B cell (primary cell): ENCODE measurements around the gene TSPAN10. TPM values are rescaled to one million over a fixed set of nuclear protein-coding genes. Genes with fewer than 3 reads are reported as not detected.
"Not testable (repeated sequence)": the region's sequence is repeated elsewhere in the genome, so short reads cannot be mapped to it uniquely, and the experiment has no call there.

Experiments
- ATAC-seq: fragments of 200-7000 bp; cut with Tn5 transposase; one replicate; pipeline ENCODE4 v1.10.0; 2021; ENCODE audit warnings: low read depth, mild to moderate bottlenecking, moderate number of reproducible peaks, moderate library complexity
- CTCF ChIA-PET: fragments of 350-600 bp; sonication (Branson Sonifier 250); formaldehyde crosslinking; loops from one replicate; lab custom pipeline; 2021; ENCODE audit warnings: antibody characterized with exemption, inconsistent platforms; lab: Charles Lee
- POLR2A ChIA-PET: fragments of 350-600 bp; sonication (Branson Sonifier 250); formaldehyde crosslinking; loops from one replicate; lab custom pipeline; 2021; ENCODE audit warnings: antibody characterized with exemption; lab: Charles Lee
- DNase-seq: peaks from one replicate; pipeline ENCODE4 v3.0.0; 2013
- H2AFZ ChIP-seq: 2 replicates; pipeline ENCODE4 v1.6.1; 2012; ENCODE audit warnings: mild to moderate bottlenecking, low read depth, low read length; ENCODE audit not compliant: insufficient read depth, poor library complexity, severe bottlenecking
- H3K27ac ChIP-seq, 2 donors: 1 replicate in 1 of 2; 2 replicates in 1 of 2; pipeline ENCODE4 v1.5.1; 2012 to 2013; ENCODE audit warnings: low read length in 2 of 2, mild to moderate bottlenecking in 2 of 2, moderate library complexity in 1 of 2
- H3K27me3 ChIP-seq, 4 experiments: fragments of 200-600 bp in 1 of 4; sonication (generic) in 1 of 4; replicated peaks in 1 of 4; 1 replicate in 2 of 4; 2 replicates in 2 of 4; pipeline versions ENCODE4 v1.6.1 to v1.7.0; 2013 to 2016; ENCODE audit warnings: low read length in 3 of 4, mild to moderate bottlenecking in 2 of 4, mixed read lengths in 1 of 4, moderate library complexity in 1 of 4; ENCODE audit not compliant: insufficient read depth in 4 of 4, control insufficient read depth in 3 of 4; ENCODE audit errors: control extremely low read depth in 1 of 4
- H3K36me3 ChIP-seq, 2 experiments: replicated peaks in 1 of 2; 1 replicate in 1 of 2; 2 replicates in 1 of 2; pipeline versions ENCODE4 v1.6.1 to v1.7.1; 2013; ENCODE audit warnings: low read length in 1 of 2; ENCODE audit not compliant: insufficient read depth in 2 of 2, control insufficient read depth in 1 of 2; ENCODE audit errors: control extremely low read depth in 1 of 2, extremely low read depth in 1 of 2
- H3K4me1 ChIP-seq, 2 donors: fragments of 200-600 bp in 1 of 2; sonication (generic) in 1 of 2; 1 replicate in 1 of 2; 2 replicates in 1 of 2; pipeline versions ENCODE4 v1.5.1 to v1.6.1; 2013 to 2017; ENCODE audit warnings: low read length in 2 of 2; ENCODE audit not compliant: control insufficient read depth in 2 of 2, insufficient read depth in 2 of 2
- H3K4me2 ChIP-seq: replicated peaks from 2 replicates; pipeline ENCODE3; 2012; ENCODE audit warnings: mild to moderate bottlenecking, low read depth, low read length; ENCODE audit not compliant: poor library complexity, severe bottlenecking
- H3K4me3 ChIP-seq, 5 experiments: fragments of 200-600 bp in 1 of 5; sonication (generic) in 1 of 5; 1 replicate in 3 of 5; 2 replicates in 2 of 5; pipeline versions ENCODE4 v1.5.1 to v1.7.0; 2011 to 2016; ENCODE audit warnings: low read length in 4 of 5, mild to moderate bottlenecking in 4 of 5, low read depth in 2 of 5, control low read depth in 1 of 5, moderate library complexity in 1 of 5; ENCODE audit not compliant: insufficient read depth in 1 of 5; ENCODE audit errors: control extremely low read depth in 1 of 5, extremely low read depth in 1 of 5
- H3K79me2 ChIP-seq: fragments of 200-600 bp; sonication (generic); one replicate; pipeline ENCODE4 v1.6.0; 2016; ENCODE audit warnings: low read length; ENCODE audit not compliant: control insufficient read depth, insufficient read depth
- H3K9ac ChIP-seq: fragments of 200-600 bp; sonication (generic); 2 replicates; pipeline ENCODE4 v1.6.1; 2017; ENCODE audit warnings: mild to moderate bottlenecking, low read length, moderate library complexity
- H3K9me3 ChIP-seq, 3 donors: one replicate each; pipeline versions ENCODE4 v1.6.1 to v1.7.1; 2013; ENCODE audit warnings: low read length in 2 of 3; ENCODE audit not compliant: control insufficient read depth in 2 of 3, insufficient read depth in 1 of 3; ENCODE audit errors: control extremely low read depth in 1 of 3
- H4K20me1 ChIP-seq: 2 replicates; pipeline ENCODE4 v1.6.0; 2012; ENCODE audit warnings: mild to moderate bottlenecking, low read length; ENCODE audit not compliant: insufficient read depth, control insufficient read depth, poor library complexity, severe bottlenecking
- H3K27ac Mint-ChIP-seq: one replicate; pipeline ENCODE4 v1.8.0; 2021; ENCODE audit warnings: mixed read lengths
- H3K27me3 Mint-ChIP-seq: one replicate; pipeline ENCODE4 v1.8.0; 2021; ENCODE audit warnings: mixed read lengths
- H3K4me1 Mint-ChIP-seq: one replicate; pipeline ENCODE4 v1.8.0; 2021; ENCODE audit warnings: mixed read lengths
- H3K4me3 Mint-ChIP-seq: one replicate; pipeline ENCODE4 v1.8.0; 2021; ENCODE audit warnings: mixed read lengths
- H3K9me3 Mint-ChIP-seq: one replicate; pipeline ENCODE4 v1.8.0; 2022; ENCODE audit warnings: mixed read lengths; ENCODE audit not compliant: insufficient read depth
- CTCF ChIP-seq: fragments of 200-600 bp; IDR thresholded peaks from one replicate; pipeline ENCODE4 v1.8.0; 2022; ENCODE audit warnings: antibody characterized with exemption, mild to moderate bottlenecking
- EZH2 ChIP-seq: IDR thresholded peaks from 2 replicates; pipeline ENCODE4 v1.6.1; 2012; ENCODE audit warnings: borderline replicate concordance, low read depth, mild to moderate bottlenecking, moderate library complexity, low read length; ENCODE audit not compliant: insufficient read depth, poor library complexity, severe bottlenecking
- WGBS: methylation state at CpG from one replicate; pipeline ENCODE4 v1.1.5; 2013; ENCODE audit warnings: missing lambda C conversion rate; ENCODE audit not compliant: insufficient coverage; 5-methylcytosine and 5-hydroxymethylcytosine counted together
- intact Hi-C: fragments of 100-400 bp; cut with micrococcal nuclease; formaldehyde crosslinking; loops from one replicate; pipeline ENCODE4 v1.10.0; 2022
- polyA plus RNA-seq: library from polyadenylated mRNA; depleted of rRNA; stranded (reverse); fragments of >200 nt; gene quantifications from 2 replicates; pipeline ENCODE4 v1.2.3, GENCODE V29; 2012
- total RNA-seq, 2 donors: library from RNA; stranded (reverse); fragments of 120-200 nt in 1 of 2; gene quantifications; 1 replicate in 1 of 2; 2 replicates in 1 of 2; pipeline versions ENCODE4 v1.2.3 to v1.2.4, GENCODE V29; 2013 to 2022

TSPAN10 gene
- total and polyA plus RNA-seq, 2 donors (not counting 1 experiment from before 2014, with no cell fraction given), result 0.34 to 1.1 TPM

- Histone ChIP-seq H2AFZ (no peak overlapping the region), H3K4me1 (peaks cover 0 to 4% of the 10 kb centered on the region in 2 donors), H3K9me3 (no peaks in the 10 kb centered on the region), H3K4me3 (no peak overlapping the region), H3K79me2 (peaks cover 71% of the 10 kb centered on the region), H3K36me3 (peaks cover 14 to 56% of the 10 kb centered on the region in 2 experiments), H3K27ac (no peak overlapping the region), H3K9ac (no peak overlapping the region), H3K27me3 (no peaks in the 10 kb centered on the region), H4K20me1 (peaks cover 49% of the 10 kb centered on the region), H3K4me2 (no peak overlapping the region)
- POLR2A ChIA-PET, result no interaction called here
- peaks cover 6% of the 10 kb centered on the region for H3K4me1 Mint-ChIP-seq
- CTCF ChIA-PET, result no interaction called here
- DNase-seq (no peak), ATAC-seq (no peak)
- intact Hi-C loops, result no loop called here
- H3K27ac Mint-ChIP-seq, result no peak overlapping the region
- no peak for TF ChIP-seq CTCF
- TF ChIP-seq EZH2, result no peak
- H3K4me3 Mint-ChIP-seq, result no peak overlapping the region
- no peaks in the 10 kb centered on the region for H3K27me3 Mint-ChIP-seq
- 60% methylated on average over 5 of the region's 7 CpGs for WGBS
- no peaks in the 10 kb centered on the region for H3K9me3 Mint-ChIP-seq
These were observed 20.1 kb upstream of the TSPAN10 start for GRCh38 chr17:81616877-81617276.

- DNase-seq, H3K4me1 Mint-ChIP-seq, H3K4me2 ChIP-seq, H3K9me3 Mint-ChIP-seq, H3K27ac ChIP-seq, ATAC-seq, H3K27ac Mint-ChIP-seq, H3K4me3 ChIP-seq, H3K9me3 ChIP-seq, H3K27me3 ChIP-seq, CTCF ChIA-PET, H3K9ac ChIP-seq, H3K27me3 Mint-ChIP-seq, POLR2A ChIA-PET, H2AFZ ChIP-seq, H3K4me3 Mint-ChIP-seq, H3K4me1 ChIP-seq, intact Hi-C loops: not testable (repeated sequence)
- Histone ChIP-seq H3K36me3 (peaks cover 18 to 54% of the 10 kb centered on the region in 2 experiments), H3K79me2 (peaks cover 66% of the 10 kb centered on the region), H4K20me1 (peaks cover 38% of the 10 kb centered on the region)
- 100% methylated on average over 8 of the region's 36 CpGs for WGBS
These were observed 18.7 kb upstream of the TSPAN10 start for GRCh38 chr17:81618307-81618706.
